ENCODE results near the gene TRAPPC8.
"Not testable (repeated sequence)": the region's sequence is repeated elsewhere in the genome, so short reads cannot be mapped to it uniquely, and the experiment has no call there.

Gene TRAPPC8

GRCh38 chr18:31943878-31944816, 1.2 kb upstream of the TRAPPC8 start:
- no peak for DNase-seq

- peak; percentile 72 for DNase-seq
Observed at GRCh38 chr18:31942291-31942998, 483 bp downstream of the TRAPPC8 start.

GRCh38 chr18:31941010-31941809, 1.7 kb downstream of the TRAPPC8 start:
- DNase-seq = no peak

- not testable (repeated sequence) for DNase-seq
Observed at GRCh38 chr18:31934773-31935172, 8.2 kb downstream of the TRAPPC8 start.

- no peak for DNase-seq
Observed at GRCh38 chr18:31931886-31932240, 11.1 kb downstream of the TRAPPC8 start.

GRCh38 chr18:31931163-31931885, 11.6 kb downstream of the TRAPPC8 start:
- no peak for DNase-seq

- no peak for DNase-seq
Observed at GRCh38 chr18:31929273-31929672, 13.7 kb downstream of the TRAPPC8 start.

- not testable (repeated sequence) for DNase-seq
Observed at GRCh38 chr18:31926988-31927387, 15.9 kb downstream of the TRAPPC8 start.

GRCh38 chr18:31920277-31920676, 22.7 kb downstream of the TRAPPC8 start:
- DNase-seq = no peak

GRCh38 chr18:31919366-31919765, 23.6 kb downstream of the TRAPPC8 start:
- not testable (repeated sequence) for DNase-seq

GRCh38 chr18:31918733-31919132, 24.2 kb downstream of the TRAPPC8 start:
- DNase-seq = no peak

- DNase-seq = no peak
Observed at GRCh38 chr18:31901063-31901462, 41.9 kb downstream of the TRAPPC8 start.

- DNase-seq = not testable (repeated sequence)
Observed at GRCh38 chr18:31899771-31900170, 43.2 kb downstream of the TRAPPC8 start.

- DNase-seq = no peak
Observed at GRCh38 chr18:31892936-31893335, 50.0 kb downstream of the TRAPPC8 start.

GRCh38 chr18:31891566-31891965, 51.4 kb downstream of the TRAPPC8 start:
- DNase-seq = no peak

- DNase-seq = no peak
Observed at GRCh38 chr18:31884020-31884419, 58.9 kb downstream of the TRAPPC8 start.

GRCh38 chr18:31880186-31880898, 62.6 kb downstream of the TRAPPC8 start:
- DNase-seq = no peak

- no peak for DNase-seq
Observed at GRCh38 chr18:31878358-31878757, 64.6 kb downstream of the TRAPPC8 start.

GRCh38 chr18:31877900-31878299, 65.0 kb downstream of the TRAPPC8 start:
- no peak for DNase-seq

- DNase-seq = no peak
Observed at GRCh38 chr18:31876707-31877106, 66.2 kb downstream of the TRAPPC8 start.

GRCh38 chr18:31875301-31875700, 67.6 kb downstream of the TRAPPC8 start:
- no peak for DNase-seq

- no peak for DNase-seq
Observed at GRCh38 chr18:31863103-31863502, 79.8 kb downstream of the TRAPPC8 start.

Measured in activated CD8-positive, alpha-beta memory T cell treated with anti-CD3 and anti-CD28 coated beads, Interleukin-2, amount 50 U/mL, for 48 hours (primary cell).